Measurements from ENCODE around the gene NAV3.

Gene NAV3

DNA sequence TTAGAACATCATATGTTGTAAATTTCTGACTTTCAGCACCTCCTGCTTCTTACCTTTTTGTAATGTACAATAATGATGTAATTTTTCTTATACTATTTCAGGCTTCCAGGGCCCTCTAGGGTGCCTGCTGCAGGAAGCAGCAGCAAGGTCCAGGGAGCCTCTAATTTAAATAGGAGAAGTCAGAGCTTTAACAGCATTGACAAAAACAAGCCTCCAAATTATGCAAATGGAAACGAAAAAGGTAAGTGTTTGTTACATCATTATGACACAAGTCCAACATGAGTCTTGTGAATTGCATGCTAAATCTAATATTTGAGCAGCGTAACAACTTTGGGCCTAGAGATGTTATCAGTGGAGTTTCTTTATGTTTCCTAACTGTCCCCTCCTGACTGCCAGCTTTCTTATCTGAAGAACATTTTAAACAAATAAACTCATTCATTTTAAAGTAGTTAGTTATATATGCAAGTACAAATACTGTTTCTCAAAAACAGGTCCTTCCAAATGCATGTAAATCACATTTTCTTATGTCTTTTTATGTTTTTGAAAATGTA lies 167.6 kb downstream of the NAV3 start:
- no peak for DNase-seq

DNA sequence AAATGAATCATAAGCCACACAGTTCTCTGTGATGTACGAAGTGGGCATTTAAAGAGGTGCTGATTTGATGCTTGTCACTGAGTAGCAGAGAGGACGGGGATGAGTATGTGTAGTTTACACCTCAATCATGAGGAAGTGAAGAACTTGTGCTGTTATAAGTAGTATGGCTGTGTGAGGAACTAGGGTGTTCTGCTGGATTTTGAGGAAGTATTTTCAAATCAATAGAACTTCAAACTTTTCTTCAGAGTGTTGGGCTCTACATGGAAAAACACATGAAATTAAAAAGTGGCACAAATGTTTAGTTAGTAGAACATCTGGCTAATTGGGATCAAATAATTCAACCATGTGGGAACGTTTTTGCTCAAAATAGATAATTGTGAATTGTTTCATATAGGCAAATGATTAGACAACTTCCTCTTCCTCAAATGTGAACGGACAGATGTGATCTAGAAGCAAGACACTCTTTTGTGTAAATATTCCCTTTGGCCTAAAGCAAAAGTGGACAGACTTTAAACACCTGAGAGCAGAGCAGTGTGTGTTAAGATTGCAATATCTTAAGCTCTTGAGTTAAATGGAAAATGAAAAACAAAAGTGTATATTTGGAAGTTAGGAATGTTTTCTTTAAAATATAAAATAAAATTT lies 168.5 kb downstream of the NAV3 start:
- DNase-seq: no peak

DNA sequence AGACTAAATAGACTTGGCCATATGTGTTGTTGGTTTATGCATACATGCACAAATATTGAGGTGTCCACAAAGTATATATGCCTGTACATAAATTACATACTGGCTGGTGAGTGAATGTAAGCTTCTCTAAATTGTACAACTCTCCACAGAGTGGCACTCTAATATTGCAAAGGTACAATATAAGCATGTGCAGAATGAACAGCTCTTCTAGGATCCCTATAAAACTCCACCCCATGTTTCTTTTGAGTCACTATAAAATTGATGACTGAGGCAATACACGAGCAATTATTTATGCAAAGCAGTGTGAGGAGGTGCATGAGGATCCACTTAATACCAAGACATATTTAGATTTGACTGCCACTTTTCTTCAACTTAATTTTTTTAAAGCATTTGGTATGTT lies 172.2 kb downstream of the NAV3 start:
- DNase-seq: no peak

DNA sequence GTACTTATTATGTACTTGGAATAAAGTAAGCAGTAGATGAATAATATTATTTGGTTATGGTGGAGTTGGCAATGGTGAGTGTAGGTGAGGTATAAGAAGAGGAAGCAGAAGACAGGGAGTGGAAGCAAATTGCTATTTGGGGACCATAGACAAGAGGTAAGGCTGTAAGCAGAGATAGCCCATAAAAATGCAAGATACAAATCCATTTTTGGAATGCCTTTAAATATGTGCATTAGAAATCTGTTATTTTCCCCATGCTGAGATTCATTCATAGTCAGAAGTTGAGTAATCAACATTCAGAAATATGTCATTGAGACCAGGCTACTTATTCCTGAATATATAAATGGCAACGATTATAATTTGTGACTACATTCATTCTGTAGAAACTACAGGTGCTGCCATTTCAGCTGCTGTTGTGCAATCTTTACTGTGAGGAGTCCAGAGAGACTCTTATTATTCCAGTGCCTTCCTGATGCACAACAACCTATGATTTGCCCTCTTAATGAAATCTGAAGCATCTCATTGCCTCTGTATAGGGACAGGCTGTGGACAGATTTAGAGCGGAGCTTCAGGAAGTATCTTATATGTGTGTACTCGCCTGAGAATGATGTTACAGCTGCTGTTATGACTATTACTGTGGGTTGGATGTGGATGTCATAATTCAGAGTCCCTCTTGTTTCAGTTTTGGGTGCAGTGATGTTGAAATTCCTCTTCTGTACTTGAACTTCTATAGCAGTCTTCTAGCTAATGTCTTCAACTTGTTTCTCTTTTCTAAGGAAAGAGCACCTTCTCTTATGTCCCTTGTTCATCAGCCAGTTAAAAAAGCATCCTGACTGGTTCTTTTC lies 173.8 kb downstream of the NAV3 start:
- no peak for DNase-seq

DNA sequence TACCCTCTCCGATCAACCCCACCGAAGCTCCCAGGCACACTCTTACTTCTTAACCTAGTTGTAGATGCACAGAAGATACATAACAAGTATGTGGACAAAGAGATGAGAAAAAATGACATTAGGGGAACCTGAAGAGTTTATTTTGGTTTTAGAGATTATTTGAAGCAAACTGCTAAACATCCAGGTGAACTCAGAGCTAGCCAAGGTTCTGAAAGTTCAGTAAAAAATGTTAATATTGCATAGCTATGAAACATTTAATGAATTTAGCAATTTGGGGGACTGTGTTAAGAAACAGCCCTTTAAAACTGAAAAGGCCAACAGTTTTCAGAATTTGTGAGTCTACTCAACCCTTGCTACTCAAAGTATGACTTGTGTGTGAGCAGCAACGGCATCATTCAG lies 174.4 kb downstream of the NAV3 start:
- DNase-seq: no peak

DNA sequence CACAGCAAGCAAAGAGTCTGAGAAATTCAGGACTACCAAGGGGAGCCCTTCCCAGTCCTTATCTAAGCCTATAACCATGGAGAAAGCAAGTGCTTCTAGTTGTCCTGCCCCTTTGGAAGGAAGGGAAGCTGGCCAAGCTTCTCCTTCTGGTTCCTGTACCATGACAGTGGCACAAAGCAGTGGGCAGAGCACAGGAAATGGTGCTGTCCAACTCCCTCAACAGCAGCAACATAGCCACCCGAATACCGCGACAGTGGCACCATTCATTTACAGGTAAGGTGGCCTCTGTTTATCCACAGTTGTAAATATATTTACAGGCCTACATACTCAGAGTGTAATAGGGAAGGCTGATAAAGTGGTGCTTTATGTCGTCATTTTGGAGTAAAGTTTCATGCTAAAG lies 176.5 kb downstream of the NAV3 start:
- DNase-seq: no peak

GRCh38 chr12:78009031-78009430 lies 178.3 kb downstream of the NAV3 start:
- no peak for DNase-seq

- DNase-seq: no peak
Observed at GRCh38 chr12:78018171-78018910, 187.6 kb downstream of the NAV3 start.

DNA sequence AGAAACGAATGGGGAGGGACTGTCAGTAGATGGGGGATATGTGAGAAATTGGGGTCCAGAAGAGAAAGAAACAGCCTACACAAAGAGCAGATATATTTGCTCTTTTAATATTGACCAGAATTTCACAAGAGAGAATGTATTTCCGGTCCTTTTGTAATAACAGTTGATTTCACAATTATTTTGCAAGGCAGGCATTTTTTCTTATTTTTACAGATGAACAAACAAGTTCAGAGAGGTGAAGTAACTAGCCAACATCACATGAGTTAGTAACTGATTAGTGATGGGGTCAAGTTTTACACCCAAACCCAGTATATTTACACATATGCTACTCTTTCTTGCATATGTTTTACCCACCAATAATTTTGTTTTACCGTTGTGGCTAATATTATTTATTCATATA lies 188.2 kb downstream of the NAV3 start:
- no peak for DNase-seq

- DNase-seq: no peak
Observed at GRCh38 chr12:78028426-78028825, 197.7 kb downstream of the NAV3 start.

DNA sequence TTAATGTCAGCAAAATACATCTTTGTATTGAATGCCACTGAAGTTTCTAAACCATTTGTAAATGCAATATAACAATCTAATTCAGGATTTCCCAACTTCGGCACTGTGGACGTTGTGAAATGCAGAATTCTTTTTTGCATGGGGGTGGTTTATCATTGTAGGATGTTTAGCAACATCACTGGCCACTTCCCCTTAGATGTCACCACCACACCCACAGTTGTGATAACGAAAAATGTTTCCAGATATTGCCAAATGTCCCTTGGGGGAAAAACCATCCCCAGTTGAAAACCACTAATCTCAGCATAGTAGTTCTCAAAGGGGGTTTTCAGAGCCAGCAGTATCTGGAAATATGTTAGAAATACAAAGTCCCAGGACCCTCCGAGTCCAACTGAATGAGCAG lies 203.3 kb downstream of the NAV3 start:
- peak; percentile 2 to 4 for DNase-seq

DNA sequence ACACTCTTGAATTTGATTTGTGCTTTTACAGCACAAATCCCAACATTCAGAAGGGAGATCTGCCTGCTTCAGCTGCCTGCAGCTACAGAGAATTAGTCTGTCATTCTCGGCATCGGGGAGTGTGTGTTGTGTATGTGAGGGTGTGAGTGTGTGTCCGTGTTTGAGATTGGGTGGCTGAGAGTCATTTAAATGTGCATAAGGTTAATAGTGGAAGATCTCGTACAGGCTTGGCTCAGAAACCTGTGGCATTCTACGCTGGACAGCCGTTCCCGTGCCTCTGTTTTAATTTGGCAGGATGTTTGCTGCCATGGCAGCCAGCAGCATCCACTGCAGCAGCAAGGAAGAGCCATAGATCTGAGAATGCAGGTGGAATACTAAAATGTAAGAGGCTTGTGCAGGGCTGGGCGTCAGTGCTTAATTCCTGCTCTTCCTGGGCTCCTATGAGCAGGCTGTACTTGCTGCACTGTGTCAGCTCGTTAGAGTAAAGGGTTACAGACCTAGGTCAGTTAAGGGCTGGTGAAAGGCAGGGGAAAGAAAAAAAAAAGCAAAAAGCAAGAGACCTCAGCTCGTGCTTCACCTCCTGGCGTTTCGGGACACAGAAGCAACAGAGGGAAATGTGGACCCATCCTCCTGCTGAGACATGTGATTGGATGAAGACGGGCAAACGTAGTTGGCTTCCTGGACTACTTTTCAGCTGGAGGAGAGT lies 205.4 kb downstream of the NAV3 start:
- no peak for DNase-seq

DNA sequence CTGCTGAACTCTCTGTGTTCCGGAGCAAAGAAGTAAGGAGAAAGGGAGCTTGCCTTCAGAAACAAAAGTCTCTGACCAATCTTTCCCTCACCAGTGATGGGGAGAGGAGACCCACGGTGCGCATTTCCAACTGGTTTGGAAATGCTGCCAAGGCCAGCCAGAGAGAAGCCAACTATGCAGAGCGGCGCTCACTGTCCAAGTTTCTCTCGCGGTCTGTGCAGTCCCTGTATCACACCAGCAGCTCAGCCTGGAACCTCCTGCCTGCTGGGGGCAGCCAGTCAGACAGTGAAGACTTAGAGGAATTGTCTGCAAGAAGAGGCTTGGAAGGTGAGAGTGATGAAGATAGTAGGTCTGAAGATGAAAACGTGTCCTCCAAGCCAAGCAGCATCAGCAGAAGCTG lies 206.2 kb downstream of the NAV3 start:
- no peak for DNase-seq

DNA sequence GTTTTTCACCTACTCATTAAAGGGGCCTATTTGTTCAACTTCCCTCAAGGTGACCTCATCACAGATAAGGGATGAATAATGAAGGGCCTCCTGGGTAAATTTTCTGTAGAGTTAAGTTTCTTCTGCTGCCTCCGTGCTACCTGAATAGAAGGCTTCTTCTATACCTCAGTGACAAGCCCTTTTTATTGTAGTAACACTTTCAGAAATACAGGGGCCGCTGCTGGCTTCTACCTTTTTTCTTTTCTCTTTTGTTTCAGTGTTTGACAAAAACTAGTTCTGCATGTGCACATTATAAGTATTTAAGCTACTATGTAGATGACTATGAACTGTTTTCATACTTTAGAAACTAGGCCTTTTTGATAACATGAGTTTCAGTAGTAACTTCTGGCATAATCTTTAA lies 207.0 kb downstream of the NAV3 start:
- no peak for DNase-seq

- no peak for DNase-seq
Observed at GRCh38 chr12:78038541-78038940, 207.8 kb downstream of the NAV3 start.

GRCh38 chr12:78038986-78039385 lies 208.3 kb downstream of the NAV3 start:
- no peak for DNase-seq

GRCh38 chr12:78040111-78040510 lies 209.4 kb downstream of the NAV3 start:
- no peak for DNase-seq

DNA sequence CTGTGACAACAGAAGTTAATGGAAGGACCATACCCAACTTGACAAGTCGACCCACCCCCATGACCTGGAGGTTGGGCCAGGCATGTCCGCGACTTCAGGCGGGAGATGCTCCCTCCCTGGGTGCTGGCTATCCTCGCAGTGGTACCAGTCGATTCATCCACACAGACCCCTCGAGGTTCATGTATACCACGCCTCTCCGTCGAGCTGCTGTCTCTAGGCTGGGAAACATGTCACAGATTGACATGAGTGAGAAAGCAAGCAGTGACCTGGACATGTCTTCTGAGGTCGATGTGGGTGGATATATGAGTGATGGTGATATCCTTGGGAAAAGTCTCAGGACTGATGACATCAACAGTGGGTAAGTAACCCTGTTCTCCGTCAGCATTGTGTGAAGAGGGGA lies 220.1 kb downstream of the NAV3 start:
- no peak for DNase-seq

- no peak for DNase-seq
Observed at GRCh38 chr12:78055545-78055944, 224.9 kb downstream of the NAV3 start.

- no peak for DNase-seq
Observed at GRCh38 chr12:78057075-78057474, 226.4 kb downstream of the NAV3 start.

DNA sequence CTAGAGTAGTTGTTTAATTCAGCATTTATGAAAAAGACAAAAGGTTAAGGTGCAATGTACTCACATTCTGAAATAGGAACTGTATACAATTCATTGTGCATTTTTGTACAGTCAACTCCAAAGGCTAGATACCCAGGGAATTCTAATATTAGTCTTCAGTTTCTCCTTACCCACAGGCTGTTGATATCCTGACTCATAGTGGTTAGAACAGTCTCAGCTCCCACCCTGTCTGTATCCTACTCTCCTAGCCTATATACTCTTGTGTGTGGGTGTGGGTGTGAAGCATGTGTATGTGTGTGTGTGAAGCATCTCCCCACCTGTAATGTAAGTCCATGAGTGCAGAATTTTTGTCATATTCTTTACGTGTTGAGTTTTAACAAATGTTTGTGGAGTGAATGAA lies 229.5 kb downstream of the NAV3 start:
- no peak for DNase-seq

GRCh38 chr12:78062786-78063185 lies 232.1 kb downstream of the NAV3 start:
- DNase-seq: no peak

Data from CD4-positive, alpha-beta T cell treated with Interleukin-1 beta for 1 hour (primary cell).